Common myeloid progenitor, CD34-positive (primary cell): Measurements from ENCODE around the gene BAIAP2L1.
A peak's percentile ranks its signal among the peaks of the same experiment; 100 is the strongest.

Experiments
- CTCF ChIA-PET: fragments of 350-600 bp; sonication (Branson Sonifier 250); formaldehyde crosslinking; loops from one replicate; lab custom pipeline; 2021; ENCODE audit warnings: antibody characterized with exemption; lab: Charles Lee
- POLR2A ChIA-PET: fragments of 350-600 bp; sonication (Branson Sonifier 250); formaldehyde crosslinking; loops from one replicate; lab custom pipeline; 2021; ENCODE audit warnings: antibody characterized with exemption; lab: Charles Lee
- DNase-seq, 3 donors: peaks; one replicate each; pipeline versions ENCODE4 v3.0.0 to v3.0.0-alpha.2; 2013
- H3K27ac ChIP-seq, 2 experiments: 1 replicate in 1 of 2; 2 replicates in 1 of 2; pipeline ENCODE4 v1.7.0; 2013; ENCODE audit warnings: inconsistent platforms in 2 of 2, low read length in 2 of 2, mild to moderate bottlenecking in 2 of 2, low read depth in 1 of 2, moderate library complexity in 1 of 2; ENCODE audit not compliant: severe bottlenecking in 2 of 2, insufficient read depth in 1 of 2, poor library complexity in 1 of 2
- H3K27me3 ChIP-seq, 5 experiments: replicated peaks in 2 of 5; 1 replicate in 3 of 5; 2 replicates in 2 of 5; pipeline versions ENCODE4 v1.6.1 to v1.7.0; 2013; ENCODE audit warnings: low read length in 4 of 5, mild to moderate bottlenecking in 2 of 5, moderate library complexity in 2 of 5, inconsistent platforms in 1 of 5; ENCODE audit not compliant: insufficient read depth in 5 of 5, control insufficient read depth in 4 of 5
- H3K36me3 ChIP-seq, 4 experiments: 1 replicate in 2 of 4; 2 replicates in 2 of 4; pipeline versions ENCODE4 v1.6.1 to v1.7.0; 2013; ENCODE audit warnings: low read length in 3 of 4, control low read depth in 1 of 4, mild to moderate bottlenecking in 1 of 4; ENCODE audit not compliant: control insufficient read depth in 4 of 4, insufficient read depth in 4 of 4
- H3K4me1 ChIP-seq, 4 experiments: 1 replicate in 3 of 4; 2 replicates in 1 of 4; pipeline versions ENCODE4 v1.6.1 to v1.7.1; 2013; ENCODE audit warnings: low read length in 3 of 4, mild to moderate bottlenecking in 3 of 4, control low read depth in 1 of 4, inconsistent platforms in 1 of 4, moderate library complexity in 1 of 4; ENCODE audit not compliant: control insufficient read depth in 4 of 4, insufficient read depth in 4 of 4; ENCODE audit errors: control extremely low read depth in 1 of 4
- H3K4me3 ChIP-seq, 7 experiments: 1 replicate in 4 of 7; 2 replicates in 3 of 7; pipeline versions ENCODE4 v1.5.1 to v1.7.0; 2013; ENCODE audit warnings: mild to moderate bottlenecking in 7 of 7, low read length in 6 of 7, moderate library complexity in 6 of 7, inconsistent platforms in 2 of 7, low read depth in 2 of 7, control low read depth in 1 of 7; ENCODE audit not compliant: insufficient read depth in 4 of 7, control insufficient read depth in 1 of 7; ENCODE audit errors: extremely low read depth in 1 of 7
- H3K9me3 ChIP-seq, 5 experiments: 1 replicate in 4 of 5; 2 replicates in 1 of 5; pipeline versions ENCODE4 v1.6.1 to v1.7.1; 2013; ENCODE audit warnings: low read length in 4 of 5, mild to moderate bottlenecking in 2 of 5, inconsistent platforms in 1 of 5, low read depth in 1 of 5, moderate library complexity in 1 of 5; ENCODE audit not compliant: control insufficient read depth in 4 of 5, insufficient read depth in 2 of 5; ENCODE audit errors: control extremely low read depth in 1 of 5
- WGBS: methylation state at CpG from one replicate; pipeline ENCODE4 v1.1.5; 2013; ENCODE audit not compliant: insufficient coverage; 5-methylcytosine and 5-hydroxymethylcytosine counted together

The BAIAP2L1 gene

GRCh38 chr7:98252425-98253054, 148.3 kb downstream of the BAIAP2L1 start:
- ChIA-PET POLR2A (no interaction called here), CTCF (interaction anchor here (1.4 kb wide), 1 partner anchor 15 kb away, joined by 3 read pairs; no protein-coding TSS in a partner anchor)
- Histone ChIP-seq H3K4me3 (peak overlapping the region; percentile 77 to 95 (median 90)), H3K27me3 (no peaks in the 10 kb centered on the region), H3K9me3 (no peaks in the 10 kb centered on the region), H3K36me3 (peaks cover 4 to 10% (median 6%) of the 10 kb centered on the region in 4 experiments), H3K27ac (peak overlapping the region in 1 of 2 experiments; percentile 73), H3K4me1 (peaks cover 9 to 33% (median 20%) of the 10 kb centered on the region in 4 experiments)
- no peak for DNase-seq
- WGBS: 33% methylated on average over 26 of the region's 32 CpGs

- Histone ChIP-seq H3K4me1 (peaks cover 9 to 33% (median 20%) of the 10 kb centered on the region in 4 experiments), H3K27me3 (no peaks in the 10 kb centered on the region), H3K36me3 (peaks cover under 1 to 7% (median 5%) of the 10 kb centered on the region in 4 experiments), H3K4me3 (peak within 1 kb of the TSS; percentile 77 to 95 (median 90)), H3K27ac (peak within 1 kb of the TSS; percentile 46 to 78), H3K9me3 (no peaks in the 10 kb centered on the region)
- peak; percentile 79 to 88 (median 81) for DNase-seq
- WGBS: 0% methylated on average over 60 of the region's 69 CpGs
- CTCF ChIA-PET: interaction anchor here (1.2 kb wide), 1 partner anchor 10 kb away, joined by 3 read pairs; no protein-coding TSS in a partner anchor
- POLR2A ChIA-PET: no interaction called here
These were observed 149.1 kb downstream of the BAIAP2L1 start, which contains the start of gene TECPR1 for GRCh38 chr7:98251601-98252424. Gene TECPR1, minus strand, starts transcription at chr7:98252232. Its CDS starts 6,086 bp downstream, at chr7:98246146.

GRCh38 chr7:98251231-98251600, 149.7 kb downstream of the BAIAP2L1 start:
- ChIA-PET CTCF (interaction anchor here (1.2 to 1.3 kb wide), 2 partner anchors 9 to 16 kb away, joined by 3 read pairs; no protein-coding TSS in a partner anchor), POLR2A (no interaction called here)
- 6% methylated on average over 3 of the region's 9 CpGs for WGBS
- H3K36me3 ChIP-seq: peaks cover 0 to 4% (median 1%) of the 10 kb centered on the region in 4 experiments
- H3K27ac ChIP-seq: peak overlapping the region in 1 of 2 experiments; percentile 78
- DNase-seq: peak in 2 of 3 donors; percentile 39 to 59
- H3K27me3 ChIP-seq: no peaks in the 10 kb centered on the region
- peak overlapping the region; percentile 77 to 95 (median 90) for H3K4me3 ChIP-seq
- peaks cover 9 to 33% (median 20%) of the 10 kb centered on the region in 4 experiments for H3K4me1 ChIP-seq
- H3K9me3 ChIP-seq: no peaks in the 10 kb centered on the region

GRCh38 chr7:98250789-98251188, 150.1 kb downstream of the BAIAP2L1 start:
- peak overlapping the region in 2 of 7 experiments; percentile 92 to 95 for H3K4me3 ChIP-seq
- no CpG with 5 or more reads among the region's 3 CpGs for WGBS
- ChIA-PET CTCF (interaction anchor here (0.7 to 1.3 kb wide), 3 partner anchors 9 to 33 kb away, joined by 3 to 4 read pairs (median 3); no protein-coding TSS in a partner anchor), POLR2A (no interaction called here)
- no peaks in the 10 kb centered on the region for H3K9me3 ChIP-seq
- DNase-seq: peak in 2 of 3 donors; percentile 28 to 48
- peaks cover 0 to 4% (median under 1%) of the 10 kb centered on the region in 4 experiments for H3K36me3 ChIP-seq
- no peaks in the 10 kb centered on the region for H3K27me3 ChIP-seq
- H3K4me1 ChIP-seq: peaks cover 9 to 33% (median 20%) of the 10 kb centered on the region in 4 experiments
- H3K27ac ChIP-seq: no peak overlapping the region

GRCh38 chr7:98249106-98249505, 151.8 kb downstream of the BAIAP2L1 start:
- ChIA-PET CTCF (no interaction called here), POLR2A (no interaction called here)
- peaks cover 0 to 4% (median 1%) of the 10 kb centered on the region in 4 experiments for H3K36me3 ChIP-seq
- no peaks in the 10 kb centered on the region for H3K9me3 ChIP-seq
- no peak for DNase-seq
- no peak overlapping the region for H3K27ac ChIP-seq
- peaks cover 9 to 29% (median 20%) of the 10 kb centered on the region in 4 experiments for H3K4me1 ChIP-seq
- no peak overlapping the region for H3K4me3 ChIP-seq
- H3K27me3 ChIP-seq: no peaks in the 10 kb centered on the region
- WGBS: 88% methylated on average over 4 of the region's 6 CpGs

- ChIA-PET CTCF (no interaction called here), POLR2A (no interaction called here)
- Histone ChIP-seq H3K4me3 (no peak overlapping the region), H3K9me3 (no peaks in the 10 kb centered on the region), H3K27ac (no peak overlapping the region), H3K36me3 (peaks cover 0 to 4% (median 2%) of the 10 kb centered on the region in 4 experiments), H3K27me3 (no peaks in the 10 kb centered on the region), H3K4me1 (peaks cover 9 to 27% (median 19%) of the 10 kb centered on the region in 4 experiments)
- DNase-seq: no peak
- WGBS: 98% methylated on average over 12 of the region's 12 CpGs
These were observed 152.7 kb downstream of the BAIAP2L1 start for GRCh38 chr7:98248156-98248555.
